Muscle layer of colon (tissue), 2 donors: Measurements from ENCODE around the gene SAMD10.
"Not testable (repeated sequence)": the region's sequence is repeated elsewhere in the genome, so short reads cannot be mapped to it uniquely, and the experiment has no call there.

Source experiments
- H3K27ac ChIP-seq: one replicate; pipeline ENCODE4 v1.7.0; 2013; ENCODE audit warnings: low read depth, mild to moderate bottlenecking, low read length, moderate library complexity
- H3K27me3 ChIP-seq, 2 donors: one replicate each; pipeline ENCODE4 v1.7.0; 2013; ENCODE audit warnings: low read length in 2 of 2, mild to moderate bottlenecking in 2 of 2; ENCODE audit not compliant: insufficient read depth in 2 of 2, control insufficient read depth in 1 of 2
- H3K36me3 ChIP-seq: one replicate; pipeline ENCODE4 v1.7.0; 2013; ENCODE audit warnings: mild to moderate bottlenecking, low read length; ENCODE audit not compliant: insufficient read depth
- H3K4me1 ChIP-seq: one replicate; pipeline ENCODE4 v1.7.0; 2013; ENCODE audit warnings: mild to moderate bottlenecking, low read length; ENCODE audit not compliant: insufficient read depth
- H3K4me3 ChIP-seq, 2 donors: one replicate each; pipeline ENCODE4 v1.7.0; 2013; ENCODE audit warnings: low read length in 2 of 2, low read depth in 1 of 2, mild to moderate bottlenecking in 1 of 2, moderate library complexity in 1 of 2
- H3K9ac ChIP-seq: one replicate; pipeline ENCODE4 v1.7.0; 2013; ENCODE audit warnings: low read length
- H3K9me3 ChIP-seq: one replicate; pipeline ENCODE4 v1.7.0; 2013; ENCODE audit warnings: mild to moderate bottlenecking, low read length
- donor health status: abdominal sarcoma.
- donor health status: Adenocarcinoma of cecum.

Gene SAMD10

DNA sequence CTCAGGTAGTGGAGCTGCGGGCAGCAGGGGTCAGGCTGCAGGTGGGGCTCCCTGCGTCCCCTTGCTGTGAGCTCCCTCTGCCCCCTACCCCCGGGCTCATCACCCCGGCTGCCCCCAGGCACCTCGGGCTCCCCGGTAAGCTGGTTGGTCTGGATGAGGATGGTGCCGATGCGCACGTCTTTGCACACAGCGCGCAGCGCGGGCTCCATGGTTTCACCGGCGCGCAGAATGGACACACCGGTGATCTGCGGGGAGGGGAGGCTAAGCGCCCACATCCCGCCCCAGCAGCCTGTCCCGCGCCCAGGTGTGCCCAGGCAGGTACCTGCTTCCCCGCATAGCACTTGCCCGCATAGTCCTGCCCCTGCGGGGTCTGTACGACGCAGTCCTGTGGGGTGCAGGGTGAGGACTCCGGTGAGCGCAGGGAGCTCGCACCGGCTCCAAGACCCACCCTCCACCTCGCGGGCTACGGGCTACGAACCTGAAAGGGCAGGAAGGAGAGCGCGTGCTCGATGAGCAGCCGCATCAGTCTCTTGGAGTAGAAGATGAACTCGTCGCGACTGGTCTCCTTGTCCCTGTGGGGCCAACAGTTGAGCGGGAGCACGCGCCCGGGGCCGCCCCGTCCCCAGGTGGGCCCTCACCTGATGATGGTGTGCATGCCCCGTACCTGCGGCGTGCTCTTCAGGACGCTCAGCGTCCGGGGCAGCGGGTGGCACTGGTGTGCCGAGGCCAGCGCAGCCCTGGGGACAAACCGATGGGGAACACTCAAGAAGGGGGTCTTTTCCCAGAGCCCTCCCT lies 38.8 kb downstream of the SAMD10 start:
- Histone ChIP-seq H3K27me3 (no peaks in the 10 kb centered on the region), H3K4me3 (no peak overlapping the region), H3K9ac (no peak overlapping the region), H3K36me3 (peaks cover 30% of the 10 kb centered on the region), H3K9me3 (no peaks in the 10 kb centered on the region), H3K4me1 (no peaks in the 10 kb centered on the region), H3K27ac (no peak overlapping the region)

DNA sequence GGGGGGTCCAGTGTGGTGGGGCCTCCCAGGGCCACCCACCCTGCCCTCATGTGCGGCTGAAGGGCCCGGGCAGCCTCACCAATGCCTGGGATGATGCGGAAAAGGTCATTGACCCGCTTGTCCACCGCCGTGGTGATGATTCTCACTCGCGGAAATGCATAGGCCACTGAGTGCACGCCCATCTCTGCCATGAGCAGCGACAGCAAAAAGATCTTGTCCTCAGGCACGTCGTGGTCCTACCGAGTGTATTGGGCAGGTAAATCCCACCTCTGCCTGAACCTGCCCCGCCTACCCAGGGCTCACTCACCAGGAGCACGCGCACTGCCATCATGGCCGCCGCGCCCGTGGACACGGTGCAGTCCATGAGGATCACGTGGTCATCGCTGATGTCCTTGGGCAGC lies 39.4 kb downstream of the SAMD10 start:
- H3K27me3 ChIP-seq: no peaks in the 10 kb centered on the region
- H3K4me1 ChIP-seq: no peaks in the 10 kb centered on the region
- H3K9ac ChIP-seq: no peak overlapping the region
- H3K4me3 ChIP-seq: no peak overlapping the region
- H3K27ac ChIP-seq: no peak overlapping the region
- peaks cover 31% of the 10 kb centered on the region for H3K36me3 ChIP-seq
- no peaks in the 10 kb centered on the region for H3K9me3 ChIP-seq

DNA sequence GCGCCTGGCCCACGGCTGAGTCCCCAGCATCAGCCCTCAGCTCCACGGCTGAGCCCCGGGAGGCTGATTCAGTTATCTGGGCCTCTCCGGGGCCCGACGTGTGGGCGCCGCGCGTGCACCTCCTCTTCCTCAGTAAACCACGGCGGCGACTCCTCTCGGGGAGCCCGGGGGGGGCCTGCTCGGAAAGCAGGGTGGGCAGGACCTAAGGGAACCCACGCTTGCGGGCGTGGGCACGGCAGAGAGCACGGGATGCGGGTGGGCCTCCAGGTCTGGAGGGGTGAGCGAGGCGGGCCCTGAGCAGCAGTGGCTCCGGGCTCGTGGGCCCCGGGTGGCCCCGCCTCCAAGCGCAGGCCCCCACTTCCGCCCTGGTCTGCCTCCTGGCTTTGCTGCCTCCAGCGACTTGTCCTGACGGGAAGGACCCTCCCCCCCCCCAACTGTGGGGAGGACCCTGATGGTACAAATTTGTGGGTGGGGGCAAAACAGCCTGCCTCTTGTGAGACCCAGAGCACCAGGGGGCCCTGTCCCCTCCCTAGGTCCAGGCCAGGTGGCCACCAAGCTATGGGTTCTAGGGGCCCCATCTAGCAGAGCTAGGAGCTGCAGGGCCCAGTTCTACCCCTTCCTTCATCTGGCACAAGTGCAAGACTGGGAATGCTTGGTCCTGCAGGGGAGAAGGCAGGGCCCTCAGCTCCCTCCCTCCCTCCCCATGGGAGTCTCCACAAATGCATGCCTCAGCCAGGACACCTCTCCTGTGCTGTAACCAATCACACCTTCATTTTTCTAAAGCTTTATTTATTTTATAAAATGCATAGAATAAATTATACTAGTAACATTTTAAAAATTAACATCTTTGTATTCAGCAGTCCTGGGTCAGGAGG lies 40.1 kb downstream of the SAMD10 start:
- H3K27ac ChIP-seq: no peak overlapping the region
- H3K9me3 ChIP-seq: no peaks in the 10 kb centered on the region
- no peaks in the 10 kb centered on the region for H3K4me1 ChIP-seq
- no peak overlapping the region for H3K4me3 ChIP-seq
- no peak overlapping the region for H3K9ac ChIP-seq
- H3K27me3 ChIP-seq: no peaks in the 10 kb centered on the region
- peaks cover 32% of the 10 kb centered on the region for H3K36me3 ChIP-seq

DNA sequence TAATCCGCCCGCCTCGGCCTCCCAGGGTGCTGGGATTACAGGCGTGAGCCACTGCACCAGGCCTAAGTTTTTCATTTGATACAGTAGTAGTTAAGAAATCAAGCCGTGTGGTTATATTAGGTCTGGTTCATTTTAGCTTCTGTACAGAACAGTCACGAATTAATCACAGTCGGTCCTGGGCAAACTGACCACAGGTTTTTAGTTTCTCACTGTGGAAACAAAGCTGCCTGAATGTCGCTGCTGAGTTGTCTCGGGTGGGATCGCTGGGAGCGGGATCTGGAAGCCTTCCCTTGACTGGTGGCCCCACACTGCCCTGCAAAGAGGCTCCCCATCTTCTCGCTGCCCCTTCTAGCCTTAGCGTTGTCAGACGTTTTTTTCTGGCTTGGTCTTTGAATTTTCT lies 41.8 kb downstream of the SAMD10 start:
- no peaks in the 10 kb centered on the region for H3K4me1 ChIP-seq
- H3K27me3 ChIP-seq: no peaks in the 10 kb centered on the region
- H3K36me3 ChIP-seq: peaks cover 22% of the 10 kb centered on the region
- no peak overlapping the region for H3K9ac ChIP-seq
- H3K27ac ChIP-seq: no peak overlapping the region
- H3K4me3 ChIP-seq: no peak overlapping the region
- H3K9me3 ChIP-seq: no peaks in the 10 kb centered on the region

DNA sequence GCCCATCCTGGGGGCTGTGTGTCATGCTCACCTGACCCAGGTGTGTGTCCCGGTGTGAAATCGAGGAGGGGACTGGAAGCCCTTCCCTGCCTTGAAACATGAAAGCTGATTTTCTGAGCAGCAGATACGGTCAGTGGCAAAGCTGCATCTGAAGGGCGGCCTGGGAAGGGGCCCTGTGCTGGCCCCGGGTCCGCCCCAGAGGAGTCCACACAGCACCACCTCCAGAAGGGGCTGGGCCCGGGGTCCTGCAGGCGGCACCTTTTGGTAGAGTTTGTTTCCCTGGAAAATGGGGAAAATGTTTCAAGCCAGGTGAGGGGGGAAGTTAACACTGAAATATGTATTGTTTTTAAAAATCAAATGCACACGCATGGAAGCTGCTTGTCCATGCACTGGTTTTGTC lies 44.0 kb downstream of the SAMD10 start:
- Histone ChIP-seq H3K36me3 (peaks cover 38% of the 10 kb centered on the region), H3K27me3 (no peaks in the 10 kb centered on the region), H3K4me3 (no peak overlapping the region), H3K9ac (no peak overlapping the region), H3K9me3 (no peaks in the 10 kb centered on the region), H3K27ac (no peak overlapping the region), H3K4me1 (no peaks in the 10 kb centered on the region)

DNA sequence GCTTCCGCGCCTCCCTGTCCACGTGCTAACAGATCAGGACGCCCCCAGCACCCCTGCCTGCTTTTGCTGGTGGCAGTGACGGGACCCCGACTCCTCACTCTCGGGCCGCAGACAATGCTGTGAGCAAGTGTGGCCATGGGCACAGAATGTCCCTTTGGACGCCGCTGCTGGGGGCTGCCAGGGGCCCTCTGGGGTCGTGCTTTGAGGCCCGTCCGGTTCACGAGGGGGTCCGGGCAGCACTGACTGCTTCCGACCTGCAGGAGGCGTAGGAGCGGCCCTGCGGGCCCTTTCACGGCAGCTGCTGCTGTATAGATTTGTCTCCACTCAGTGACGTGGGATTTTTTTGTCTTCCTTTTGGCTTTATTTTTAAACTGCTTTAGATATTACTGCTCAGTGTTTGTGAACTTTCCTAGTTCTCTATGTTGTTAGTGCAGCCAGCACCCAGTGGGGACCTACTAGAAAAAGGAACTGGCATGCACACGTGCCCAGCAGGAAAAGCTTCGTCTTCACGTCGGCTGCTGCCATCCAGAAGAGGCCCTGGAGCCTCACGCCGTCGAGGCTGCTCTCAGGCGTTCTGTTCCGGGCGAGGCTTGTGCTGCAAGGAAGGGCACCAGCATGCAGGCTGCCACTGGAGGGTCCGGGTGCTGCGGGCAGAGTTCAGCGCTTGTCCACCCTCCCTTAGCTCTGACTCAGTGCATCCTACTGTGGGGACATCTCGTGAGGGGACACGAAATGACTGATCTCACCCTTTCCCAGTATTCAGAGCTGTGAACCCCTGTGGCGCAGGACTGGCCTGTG lies 45.0 kb downstream of the SAMD10 start:
- H3K4me3 ChIP-seq: no peak overlapping the region
- H3K4me1 ChIP-seq: no peaks in the 10 kb centered on the region
- no peaks in the 10 kb centered on the region for H3K9me3 ChIP-seq
- H3K27ac ChIP-seq: no peak overlapping the region
- H3K27me3 ChIP-seq: no peaks in the 10 kb centered on the region
- no peak overlapping the region for H3K9ac ChIP-seq
- peaks cover 44% of the 10 kb centered on the region for H3K36me3 ChIP-seq

DNA sequence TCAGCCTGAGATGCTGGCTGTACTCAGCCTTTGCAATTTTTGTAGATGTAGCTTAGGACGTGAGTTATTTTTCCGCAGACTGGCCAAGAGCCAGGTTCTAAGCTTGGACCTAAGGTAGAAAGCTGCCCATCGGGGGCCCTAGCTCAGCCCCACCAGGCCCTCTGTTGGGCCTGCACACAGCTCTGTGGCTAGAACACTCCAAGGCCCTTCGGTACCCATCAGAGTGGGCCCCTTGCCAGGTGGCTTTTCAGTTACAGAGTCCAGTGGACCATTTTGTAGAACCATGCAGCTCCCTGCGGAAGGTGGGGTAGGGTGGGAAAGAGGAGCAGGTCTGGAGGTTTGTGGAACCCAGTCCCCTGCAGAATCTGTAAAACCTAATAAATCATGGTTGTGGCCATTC lies 45.8 kb downstream of the SAMD10 start:
- Histone ChIP-seq H3K9ac (no peak overlapping the region), H3K4me1 (no peaks in the 10 kb centered on the region), H3K36me3 (peaks cover 53% of the 10 kb centered on the region), H3K27me3 (no peaks in the 10 kb centered on the region), H3K4me3 (no peak overlapping the region), H3K27ac (no peak overlapping the region), H3K9me3 (no peaks in the 10 kb centered on the region)

DNA sequence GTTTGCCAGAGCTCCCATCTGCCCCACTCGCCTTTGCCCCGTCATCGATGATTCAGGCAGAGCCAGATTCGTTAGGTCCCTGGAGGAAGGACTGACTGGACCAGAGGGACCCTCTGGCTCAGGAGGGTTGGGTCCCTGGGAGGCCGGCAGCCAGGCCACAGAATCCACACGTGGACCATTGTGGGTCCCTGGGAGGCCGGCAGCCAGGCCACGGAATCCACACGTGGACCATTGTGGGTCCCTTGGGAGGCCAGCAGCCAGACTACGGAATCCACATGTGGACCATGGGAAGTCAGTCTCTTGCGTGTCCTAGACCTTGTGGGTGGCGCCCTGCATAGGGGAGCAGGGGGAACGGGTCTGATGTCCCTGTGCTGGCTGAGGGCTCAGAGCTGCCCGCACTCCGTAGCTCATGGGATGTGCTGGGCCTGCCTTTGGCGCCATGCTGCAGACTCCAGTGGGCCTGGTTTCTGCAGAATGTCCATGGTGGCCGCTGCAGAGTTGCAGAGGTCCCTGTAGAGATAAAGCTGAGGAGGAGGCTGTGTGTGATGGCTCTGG lies 46.8 kb downstream of the SAMD10 start:
- H3K27me3 ChIP-seq: no peaks in the 10 kb centered on the region
- H3K4me3 ChIP-seq: no peak overlapping the region
- H3K27ac ChIP-seq: no peak overlapping the region
- no peaks in the 10 kb centered on the region for H3K9me3 ChIP-seq
- no peaks in the 10 kb centered on the region for H3K4me1 ChIP-seq
- no peak overlapping the region for H3K9ac ChIP-seq
- H3K36me3 ChIP-seq: peaks cover 60% of the 10 kb centered on the region

DNA sequence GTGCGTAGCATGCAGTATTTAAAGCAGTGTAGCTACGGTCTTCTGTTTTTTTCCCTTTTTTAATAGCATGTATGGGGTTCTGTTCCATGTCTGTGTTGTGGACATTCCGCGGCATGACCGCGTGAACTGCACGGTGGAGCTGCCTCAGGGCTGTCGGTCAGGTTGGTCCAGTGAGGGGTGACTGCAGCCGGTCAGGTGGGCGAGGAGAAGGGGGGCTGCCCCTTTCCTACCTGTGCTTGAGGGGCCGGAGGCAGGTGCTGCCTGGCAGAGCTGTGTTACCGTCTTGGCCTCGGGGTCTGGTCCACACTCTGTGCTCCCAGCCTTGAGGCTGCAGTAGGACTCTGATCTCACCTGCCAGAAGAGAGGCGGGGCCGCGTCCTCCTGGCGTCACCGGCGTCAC lies 47.7 kb downstream of the SAMD10 start:
- no peak overlapping the region for H3K9ac ChIP-seq
- H3K4me3 ChIP-seq: no peak overlapping the region
- no peak overlapping the region for H3K27ac ChIP-seq
- no peaks in the 10 kb centered on the region for H3K27me3 ChIP-seq
- H3K4me1 ChIP-seq: no peaks in the 10 kb centered on the region
- peaks cover 60% of the 10 kb centered on the region for H3K36me3 ChIP-seq
- H3K9me3 ChIP-seq: no peaks in the 10 kb centered on the region

DNA sequence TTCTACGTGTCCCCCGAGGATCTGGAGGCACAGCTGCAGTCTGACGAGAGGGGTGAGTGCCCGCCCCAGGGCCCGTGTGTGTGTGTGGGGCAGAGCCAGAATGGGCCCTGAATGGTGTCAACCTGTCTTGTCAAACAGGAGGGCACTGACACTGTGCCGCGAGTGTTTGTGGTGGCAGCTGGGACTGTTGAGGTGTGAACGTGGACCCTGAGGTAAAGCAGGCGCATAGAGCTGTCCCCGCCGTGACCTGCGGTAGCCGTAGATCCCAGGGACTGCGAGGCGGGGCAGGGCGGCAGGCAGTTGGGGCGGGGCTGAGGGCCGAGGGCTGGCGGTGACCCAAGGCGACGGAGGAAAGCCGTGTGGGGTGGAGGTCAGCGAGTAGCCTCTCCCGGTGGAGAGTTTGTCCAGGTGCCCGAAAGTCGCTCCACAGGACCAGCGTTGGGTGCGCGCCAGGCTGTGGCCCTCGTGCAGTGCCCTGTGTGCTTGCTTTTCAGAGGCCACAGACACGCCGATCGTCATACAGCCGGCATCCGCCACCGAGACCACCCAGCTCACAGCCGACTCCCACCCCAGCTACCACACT lies 48.4 kb downstream of the SAMD10 start:
- Histone ChIP-seq H3K36me3 (peaks cover 67% of the 10 kb centered on the region), H3K27ac (no peak overlapping the region), H3K9ac (no peak overlapping the region), H3K27me3 (no peaks in the 10 kb centered on the region), H3K9me3 (no peaks in the 10 kb centered on the region), H3K4me1 (no peaks in the 10 kb centered on the region), H3K4me3 (no peak overlapping the region)

DNA sequence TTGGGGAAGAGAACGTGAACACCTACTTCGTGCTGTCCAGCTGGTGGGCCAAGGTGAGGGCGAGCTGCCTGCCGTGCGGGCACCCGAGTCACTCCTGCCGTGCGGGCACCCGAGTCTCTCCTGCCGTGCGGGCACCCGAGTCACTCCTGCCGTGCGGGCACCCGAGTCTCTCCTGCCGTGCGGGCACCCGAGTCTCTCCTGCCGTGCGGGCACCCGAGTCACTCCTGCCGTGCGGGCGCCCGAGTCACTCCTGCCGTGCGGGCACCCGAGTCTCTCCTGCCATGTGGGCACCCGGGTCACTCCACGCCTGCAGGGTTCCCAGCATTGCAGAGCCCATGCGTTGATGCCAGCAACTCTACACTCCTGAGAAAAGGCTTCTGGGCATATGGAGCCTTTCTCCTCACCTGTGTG lies 50.0 kb downstream of the SAMD10 start:
- H3K27ac ChIP-seq, H3K9me3 ChIP-seq, H3K9ac ChIP-seq, H3K4me3 ChIP-seq, H3K4me1 ChIP-seq, H3K27me3 ChIP-seq: not testable (repeated sequence)
- peaks cover 54% of the 10 kb centered on the region for H3K36me3 ChIP-seq
